HG03060 (cell line): Measurements from ENCODE around the gene EWSR1.
"Not testable (repeated sequence)": the region's sequence is repeated elsewhere in the genome, so short reads cannot be mapped to it uniquely, and the experiment has no call there.

Experiments
- ATAC-seq: cut with Tn5 transposase; IDR thresholded peaks from one replicate; pipeline ENCODE4 v1.9.1; 2021; ENCODE audit warnings: low read depth, moderate number of reproducible peaks; ENCODE audit not compliant: unreplicated experiment

Gene EWSR1

DNA sequence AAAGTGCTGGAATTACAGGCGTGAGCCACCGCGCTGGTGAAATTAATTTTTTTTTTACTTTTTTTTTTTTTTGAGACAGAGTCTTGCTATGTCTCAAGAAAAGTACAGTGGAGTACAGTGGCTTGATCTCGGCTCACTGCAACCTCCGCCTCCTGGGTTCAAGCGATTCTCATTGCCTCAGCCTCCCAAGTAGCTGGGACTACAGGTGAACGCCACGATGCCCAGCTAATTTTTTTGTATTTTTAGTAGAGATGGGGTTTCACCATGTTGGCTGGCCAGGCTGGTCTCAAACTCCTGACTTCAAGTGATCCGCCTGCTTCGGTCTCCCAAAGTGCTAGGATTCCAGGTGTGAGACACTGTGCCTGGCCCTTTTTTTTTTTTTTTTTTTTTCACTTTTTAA lies 20.2 kb upstream of the EWSR1 start:
- not testable (repeated sequence) for ATAC-seq

DNA sequence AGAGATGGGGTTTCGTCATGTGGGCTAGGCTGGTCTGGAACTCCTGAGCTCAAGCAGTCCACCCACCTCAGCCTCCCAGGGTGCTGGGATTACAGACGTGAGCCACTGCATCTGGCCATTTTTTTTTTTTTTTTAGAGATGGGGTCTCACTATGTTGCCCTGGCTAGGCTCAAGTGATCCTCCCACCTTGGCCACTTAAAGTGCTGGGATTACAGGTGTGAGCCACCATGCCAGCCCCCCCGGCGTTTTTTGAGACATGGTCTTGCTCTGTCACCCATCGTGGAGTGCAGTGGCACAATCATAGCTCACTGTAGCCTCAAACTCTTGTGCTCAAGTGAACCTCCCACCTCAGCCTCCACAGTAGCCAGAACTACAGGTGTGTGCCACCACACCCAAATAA lies 16.8 kb upstream of the EWSR1 start:
- no peak for ATAC-seq

DNA sequence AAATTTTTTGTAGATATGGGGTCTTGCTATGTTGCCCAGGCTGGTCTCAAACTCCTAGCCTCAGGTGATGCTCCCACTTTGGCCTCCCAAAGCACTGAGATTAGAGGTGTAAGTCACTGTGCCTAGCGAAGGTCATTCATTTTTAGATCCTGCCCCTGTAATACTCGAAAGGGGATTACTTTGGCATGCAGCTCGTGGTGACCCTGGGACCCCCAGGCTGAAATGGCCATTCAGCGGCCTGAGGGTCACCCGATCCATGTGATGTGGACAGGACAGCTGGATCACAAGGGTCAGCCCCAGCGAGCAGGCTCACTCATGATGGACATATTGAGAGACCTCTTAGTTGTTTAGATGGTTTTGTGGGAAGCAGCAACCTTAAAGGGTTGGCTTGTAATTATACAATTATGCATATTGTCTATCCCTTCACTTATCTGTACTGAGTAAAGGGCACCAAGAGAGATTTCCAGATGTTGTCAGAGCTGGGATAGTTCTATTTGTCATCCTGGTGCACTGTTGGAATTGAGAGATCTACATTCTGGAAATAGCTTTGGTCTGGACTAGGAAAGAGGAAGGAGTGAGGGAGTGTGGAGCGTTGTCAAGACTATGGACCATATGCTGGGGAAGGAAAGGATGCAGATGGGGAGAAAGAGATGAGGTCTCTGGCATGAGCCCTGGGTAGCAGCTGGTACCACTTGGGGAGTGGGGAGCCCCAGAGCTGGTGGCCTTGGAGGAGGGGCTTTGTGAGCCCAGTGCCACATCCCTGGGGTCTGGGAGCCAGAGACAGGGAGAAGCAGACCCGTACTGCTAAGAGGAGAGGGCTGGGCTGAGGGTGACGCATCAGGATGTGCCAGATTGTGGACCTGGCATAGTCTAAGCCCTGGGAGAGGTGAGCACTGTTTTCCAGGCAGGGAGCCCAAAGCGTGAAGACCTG lies 15.8 kb upstream of the EWSR1 start:
- ATAC-seq, result no peak

DNA sequence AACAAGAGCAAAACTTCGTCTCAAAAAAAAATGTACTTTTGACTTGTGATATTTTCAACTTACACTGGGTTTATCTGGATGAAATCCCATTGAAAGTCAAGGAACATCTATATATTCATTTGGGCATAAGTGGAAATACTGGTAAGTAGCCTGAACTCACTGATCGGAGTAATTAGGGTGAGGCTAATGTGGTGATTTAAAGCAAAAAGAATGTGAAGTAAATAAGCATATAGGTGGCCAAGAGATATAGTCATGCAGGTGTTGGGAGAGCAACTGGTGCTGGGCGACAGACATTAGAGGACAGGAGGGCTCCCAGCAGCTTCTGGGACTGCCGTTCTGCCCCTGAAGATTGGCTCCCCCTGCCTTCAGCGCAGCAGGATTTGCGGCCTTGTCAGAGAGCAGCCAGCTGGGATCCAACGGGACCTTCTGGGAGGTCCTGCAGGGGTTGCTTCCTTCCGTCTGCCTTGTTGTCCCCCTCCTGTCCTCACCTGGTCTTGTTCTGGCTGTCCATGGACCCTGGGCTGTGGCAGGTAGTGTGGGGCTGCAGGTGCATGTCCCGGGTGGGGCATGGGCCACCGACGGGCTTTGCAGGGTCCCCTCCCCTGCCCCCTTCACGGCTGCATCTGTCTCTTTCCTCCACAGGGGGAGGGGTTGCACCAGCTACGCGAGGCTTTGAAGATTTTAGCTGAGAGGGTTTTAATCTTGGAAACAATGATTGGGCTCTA lies 14.3 kb upstream of the EWSR1 start:
- ATAC-seq, result no peak

DNA sequence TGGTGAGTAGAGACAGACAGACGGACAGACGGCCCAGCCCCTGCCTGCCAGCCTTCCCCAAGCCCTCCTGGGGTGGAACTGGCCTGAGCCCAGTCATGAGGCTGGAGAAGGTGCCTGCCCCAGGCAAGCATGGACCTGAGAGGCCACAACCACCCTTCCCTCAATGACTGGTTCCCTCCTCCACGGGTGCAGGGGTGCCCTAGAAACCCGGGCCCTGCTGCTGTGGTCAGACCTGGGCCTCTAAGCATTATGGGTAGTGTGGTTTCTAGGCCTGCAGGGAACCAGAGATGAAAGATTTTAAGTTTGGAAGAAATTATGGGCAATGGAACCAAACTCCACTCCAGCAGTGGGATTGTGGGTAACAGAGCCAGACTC lies 13.8 kb upstream of the EWSR1 start:
- no peak for ATAC-seq

DNA sequence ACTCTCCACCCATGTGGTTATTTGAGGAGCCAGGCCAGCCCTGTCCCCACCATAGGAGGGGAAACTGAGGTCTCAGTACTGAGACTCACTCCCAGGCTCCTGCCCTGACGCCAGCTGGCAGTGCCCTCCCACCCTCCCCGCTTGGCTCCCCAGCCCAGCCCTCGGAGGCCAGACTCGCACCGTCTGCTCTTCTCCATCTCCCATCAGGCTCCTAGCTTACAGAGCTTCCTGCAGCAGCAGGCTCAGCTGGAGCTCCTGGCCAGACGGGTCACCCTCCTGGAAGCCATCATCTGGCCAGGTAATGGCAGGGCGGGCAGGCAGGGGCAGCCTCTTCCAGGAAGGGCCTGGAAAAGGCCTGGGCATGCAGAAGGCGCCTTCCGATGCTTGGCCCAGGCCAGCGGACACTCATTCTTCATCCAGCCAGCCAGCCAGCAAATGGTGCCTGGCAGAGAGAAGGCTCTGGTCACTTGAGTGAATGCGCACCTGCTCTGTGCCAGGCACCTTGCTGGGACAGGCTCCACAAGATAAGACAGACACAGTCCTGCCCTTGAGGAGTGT lies 12.9 kb upstream of the EWSR1 start:
- no peak for ATAC-seq

DNA sequence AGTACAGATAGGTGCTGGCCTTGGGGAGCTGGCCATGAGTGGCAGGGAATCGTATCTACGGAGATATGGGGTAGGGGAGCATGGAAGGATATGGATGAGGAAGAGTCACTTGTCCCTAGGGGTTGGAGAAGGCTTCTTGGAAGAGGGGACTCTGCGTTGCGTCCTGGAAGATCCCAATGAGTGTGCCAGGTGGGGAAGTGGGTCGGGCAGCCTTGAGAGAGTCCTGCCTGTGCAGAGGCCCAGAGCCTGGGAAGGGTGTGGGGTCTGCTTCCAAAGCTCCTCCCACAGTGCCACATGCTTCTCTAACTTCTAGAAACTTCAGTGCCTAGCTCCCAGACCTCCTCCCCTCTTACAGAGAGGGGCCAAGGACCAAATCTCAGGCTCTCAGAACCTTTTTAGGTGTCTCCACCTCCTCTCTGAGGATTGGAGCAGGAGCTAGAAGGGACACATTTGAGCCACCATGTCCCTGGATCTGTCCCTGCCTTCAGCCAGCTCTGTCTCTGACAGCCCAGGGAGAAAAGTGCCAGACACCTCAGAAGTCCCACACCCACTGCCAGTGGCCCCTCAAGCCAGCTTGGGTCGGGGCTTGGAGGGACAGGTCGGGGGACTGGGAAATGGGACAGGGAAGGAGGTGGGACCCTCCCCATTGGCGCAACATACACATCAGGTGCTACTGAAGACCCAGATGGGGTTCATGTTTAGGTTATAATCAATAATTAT lies 11.3 kb upstream of the EWSR1 start:
- no peak for ATAC-seq

DNA sequence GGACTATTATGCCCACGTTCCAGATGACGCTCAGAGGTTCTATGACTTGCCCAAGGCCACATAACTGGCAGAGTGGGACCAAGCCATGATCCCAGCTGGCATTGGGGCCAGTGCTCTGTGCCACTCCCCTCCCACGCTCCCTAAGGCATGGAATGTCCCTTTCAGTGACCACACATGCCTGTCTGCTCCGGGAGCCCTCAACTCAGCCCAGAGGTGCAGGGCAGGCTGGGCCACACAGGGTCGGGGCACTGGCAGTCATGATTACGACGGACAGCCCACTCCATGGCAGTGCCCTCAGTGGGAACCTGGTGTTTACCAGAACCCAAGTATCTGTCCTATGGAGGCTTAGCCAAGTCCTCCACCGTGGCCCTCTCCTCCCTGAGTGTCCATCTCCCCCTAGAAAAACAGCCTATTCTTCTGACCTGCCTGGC lies 10.3 kb upstream of the EWSR1 start:
- ATAC-seq, result no peak

DNA sequence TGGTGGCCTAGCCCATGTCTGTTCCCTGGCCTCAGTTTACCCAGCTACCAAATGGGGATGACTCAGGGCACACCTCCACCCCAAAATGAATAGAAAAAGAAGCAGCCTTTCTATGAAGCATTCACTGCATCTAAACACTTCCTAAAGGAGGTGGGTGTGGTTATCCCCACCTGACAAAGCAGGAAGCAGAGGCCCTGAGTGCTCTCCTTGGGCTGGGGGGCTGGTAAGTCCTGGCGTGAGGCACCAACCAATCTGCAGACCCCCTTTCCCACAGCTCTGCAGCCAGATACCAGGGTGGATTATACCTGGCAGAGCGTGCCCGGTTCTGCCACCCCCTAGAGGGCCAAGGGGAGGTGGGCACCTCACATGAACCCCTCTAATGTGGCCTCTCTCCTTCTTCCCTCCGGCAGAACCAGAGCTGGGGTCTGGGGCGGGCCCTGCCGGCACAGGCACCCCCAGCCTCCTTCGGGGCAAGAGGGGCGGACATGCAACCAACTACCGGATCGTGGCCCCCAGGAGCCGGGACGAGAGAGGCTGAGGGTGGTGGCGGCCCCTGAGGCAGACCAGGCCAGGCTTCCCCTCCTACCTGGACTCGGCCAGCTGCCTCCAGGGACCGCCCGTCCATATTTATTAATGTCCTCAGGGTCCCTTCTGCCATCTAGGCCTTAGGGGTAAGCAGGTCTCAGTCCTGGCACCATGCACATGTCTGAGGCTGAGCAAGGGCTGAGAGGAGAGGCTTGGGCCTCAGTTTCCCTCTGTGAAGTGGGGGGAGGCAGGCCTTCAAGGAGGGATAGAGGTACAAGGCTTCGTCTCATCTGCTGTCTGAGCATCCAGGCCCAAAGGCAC lies 9.4 kb upstream of the EWSR1 start:
- ATAC-seq, result no peak

DNA sequence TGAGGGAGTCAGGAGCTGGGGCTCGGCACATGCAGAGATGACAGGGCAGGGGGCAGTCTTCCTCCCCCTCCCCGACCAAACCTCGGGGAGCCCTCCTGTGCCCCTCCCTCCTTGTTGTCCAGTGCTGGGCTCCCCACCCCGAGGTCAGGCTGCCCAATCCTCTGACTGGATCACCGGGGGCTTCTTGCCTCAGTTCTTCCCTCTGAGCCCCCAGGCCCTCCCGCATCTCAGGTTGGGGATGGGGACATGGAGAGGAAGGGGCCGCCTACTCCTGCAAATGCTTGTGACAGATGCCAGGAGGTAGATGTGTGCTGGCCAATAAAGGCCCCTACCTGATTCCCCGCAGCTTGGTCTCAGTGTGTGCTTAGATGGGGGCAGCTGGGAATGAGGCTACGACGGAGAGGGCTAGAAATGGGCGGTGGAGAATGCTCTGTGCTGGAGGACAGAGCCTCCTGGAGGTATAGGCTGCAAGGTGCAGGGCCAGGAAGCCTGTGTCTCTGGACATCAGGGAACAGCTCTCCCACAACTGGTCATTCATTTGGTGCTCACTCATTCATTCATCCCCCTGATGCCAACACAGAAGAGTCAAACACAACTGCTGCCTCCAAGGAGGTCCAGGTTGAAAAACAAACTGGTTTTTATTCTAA lies 8.7 kb upstream of the EWSR1 start:
- ATAC-seq, result no peak

DNA sequence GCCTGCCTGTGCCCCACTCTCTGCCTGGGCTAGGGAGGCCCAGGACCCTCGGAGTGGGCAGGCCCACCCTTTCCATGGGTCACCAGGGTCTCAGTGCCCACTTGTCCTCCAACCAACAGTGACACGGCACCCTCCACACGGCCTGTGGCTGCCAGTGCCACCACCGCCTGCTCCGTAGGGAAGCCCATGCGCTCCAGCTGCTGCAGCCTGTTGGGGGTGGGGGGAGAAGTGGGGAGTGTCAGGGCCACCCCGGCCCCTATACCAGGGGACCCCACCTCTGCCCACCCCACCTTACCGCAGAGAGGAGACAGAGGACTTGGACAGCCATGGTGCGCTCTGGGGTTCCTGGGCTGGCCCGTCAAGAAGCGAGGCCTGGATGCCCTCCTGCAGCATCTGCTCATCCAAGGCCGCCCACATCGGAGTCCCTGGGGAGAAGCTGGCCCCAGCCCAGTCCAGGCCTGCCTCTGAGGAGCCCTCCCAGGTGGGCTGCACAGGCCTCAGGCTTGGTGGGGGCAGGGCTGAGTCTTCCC lies 8.0 kb upstream of the EWSR1 start:
- no peak for ATAC-seq

DNA sequence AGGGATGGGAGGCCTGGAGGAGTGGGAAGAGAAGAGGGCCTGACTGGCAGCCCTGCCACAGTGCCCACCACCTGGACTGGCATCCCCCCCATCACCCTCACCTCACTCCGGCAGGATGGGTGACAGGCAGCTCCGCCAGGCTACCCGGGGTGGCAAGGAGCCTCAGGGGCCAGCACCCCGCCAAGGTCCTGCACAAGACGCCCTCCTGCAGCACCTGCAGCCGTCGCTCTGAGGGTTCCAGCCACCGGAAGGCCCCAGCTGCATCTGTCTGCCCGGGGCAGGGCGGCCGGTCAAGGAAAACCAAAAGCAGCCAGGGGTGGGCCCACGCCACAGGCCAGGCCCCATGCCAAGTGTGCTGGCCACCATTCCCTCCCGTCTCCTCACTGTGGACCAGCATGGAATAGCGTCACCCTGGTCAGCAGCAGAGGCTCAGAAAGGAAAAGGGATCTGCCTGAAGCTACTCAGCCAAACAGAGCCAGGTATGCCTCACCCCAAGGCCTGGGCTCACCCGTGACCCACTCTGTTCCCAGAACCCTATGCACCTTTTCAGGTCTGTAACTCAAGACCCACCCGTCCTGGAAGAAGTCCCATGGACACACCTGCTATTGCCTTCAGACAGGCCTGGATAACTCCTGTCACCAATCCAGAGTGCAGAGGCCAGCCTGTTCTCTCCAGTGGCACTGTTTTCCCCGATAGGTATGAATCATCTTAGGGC lies 7.3 kb upstream of the EWSR1 start:
- no peak for ATAC-seq

DNA sequence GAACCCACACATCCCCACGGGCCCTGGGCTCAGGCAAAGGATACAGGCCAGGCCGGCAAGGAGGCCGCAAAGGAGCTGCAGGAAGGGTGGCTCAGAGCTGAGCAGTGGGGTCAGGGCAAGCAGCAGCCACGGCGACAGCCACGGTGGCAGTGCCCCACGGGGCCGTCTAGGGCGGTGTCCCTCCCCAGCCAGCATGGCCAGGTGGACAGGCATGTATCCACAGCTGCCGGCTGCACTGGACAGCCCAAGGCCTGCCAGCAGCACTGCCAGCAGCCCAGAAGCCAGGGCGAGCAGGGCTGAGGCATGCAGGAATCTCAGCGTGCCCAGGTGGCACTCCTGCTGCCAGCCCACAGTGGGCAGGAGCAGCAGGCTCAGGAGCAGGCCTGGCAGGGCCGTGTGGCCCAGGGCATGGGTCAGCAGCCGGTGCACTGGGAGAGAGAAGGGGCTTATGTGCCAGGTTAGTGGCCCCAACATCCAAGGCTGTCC lies 4.2 kb upstream of the EWSR1 start:
- ATAC-seq, result no peak

DNA sequence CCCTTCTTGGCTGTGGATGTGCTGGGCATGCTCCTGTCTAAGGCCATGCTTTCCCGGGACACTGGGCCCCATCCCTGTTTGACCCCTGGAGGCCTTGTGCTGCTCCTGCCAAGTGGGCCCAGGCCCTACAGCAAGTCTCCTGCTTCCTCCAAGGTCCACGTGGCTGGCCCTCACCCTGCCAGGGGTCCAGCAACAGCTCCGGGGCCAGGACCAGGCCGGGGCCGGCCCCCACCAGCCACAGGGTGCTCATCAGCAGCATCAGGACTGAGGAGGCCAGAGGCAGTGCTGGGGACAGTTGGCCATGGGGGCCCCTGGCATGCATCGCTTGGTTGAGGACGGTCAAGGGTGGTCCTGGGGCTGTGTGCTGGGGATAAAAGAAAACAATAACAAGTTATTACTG lies 2.8 kb upstream of the EWSR1 start:
- ATAC-seq, result no peak

DNA sequence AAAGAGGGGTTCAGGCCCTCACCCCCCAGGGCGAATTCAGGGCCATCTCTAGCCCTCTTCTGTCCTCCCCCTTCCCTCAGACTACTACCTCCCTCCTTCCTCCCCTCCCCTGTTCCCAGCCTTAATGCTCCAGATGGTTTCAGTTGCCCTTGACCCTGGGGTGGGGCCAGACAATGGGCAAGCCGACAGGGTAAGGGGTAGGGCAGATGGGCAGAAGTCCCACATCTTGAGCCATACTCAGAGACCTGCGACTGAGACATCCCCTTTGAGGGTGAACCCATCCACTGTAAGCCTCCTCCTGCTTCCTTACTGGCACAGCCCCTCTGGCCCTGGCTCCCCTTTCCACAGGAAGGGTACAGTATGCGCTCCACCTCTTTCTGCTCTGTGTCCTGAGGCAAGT lies 2.1 kb upstream of the EWSR1 start:
- ATAC-seq, result no peak

DNA sequence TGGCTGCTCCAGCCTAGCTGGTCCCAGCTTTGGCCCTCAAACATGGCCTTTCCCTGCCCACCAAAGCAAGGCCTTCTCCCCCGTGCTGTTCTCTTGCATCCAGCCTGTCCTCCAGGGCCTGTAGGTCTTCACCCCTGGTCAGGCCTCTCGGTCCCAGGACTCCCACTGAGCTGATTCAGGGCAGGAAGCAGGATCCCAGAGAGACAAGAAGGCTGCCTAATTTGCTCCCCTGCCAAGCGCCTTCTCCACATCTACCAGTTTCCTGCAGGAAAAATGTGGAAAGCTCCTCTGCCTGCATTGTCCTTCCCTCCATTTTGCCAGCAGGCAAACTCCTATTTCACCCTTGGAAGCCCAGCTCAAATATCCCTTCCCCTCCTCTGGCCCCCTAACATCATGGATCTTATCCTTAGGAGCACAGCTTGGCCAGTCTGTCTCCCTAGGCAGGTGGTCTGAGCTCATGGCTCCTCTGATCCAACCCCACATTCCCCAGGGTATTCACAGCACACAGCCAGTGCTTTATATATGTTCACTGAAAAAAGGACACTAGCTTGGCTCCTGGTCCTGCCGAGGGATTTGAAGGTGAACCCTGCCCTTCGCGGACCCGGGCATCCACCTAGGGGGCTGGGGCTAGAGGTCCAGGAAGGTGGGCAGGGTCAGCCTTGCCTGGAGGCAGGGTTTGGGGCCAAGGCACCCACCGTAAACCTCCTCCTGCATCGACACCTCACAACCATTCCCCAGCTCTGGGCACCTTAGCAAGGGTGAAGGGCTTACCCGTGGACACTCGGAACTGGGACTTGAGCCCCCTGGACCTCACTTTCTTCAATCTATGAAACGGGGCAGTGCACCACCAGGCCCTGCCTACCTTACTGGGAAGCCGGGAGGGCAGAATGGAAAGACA lies 1.3 kb upstream of the EWSR1 start:
- ATAC-seq, result no peak

DNA sequence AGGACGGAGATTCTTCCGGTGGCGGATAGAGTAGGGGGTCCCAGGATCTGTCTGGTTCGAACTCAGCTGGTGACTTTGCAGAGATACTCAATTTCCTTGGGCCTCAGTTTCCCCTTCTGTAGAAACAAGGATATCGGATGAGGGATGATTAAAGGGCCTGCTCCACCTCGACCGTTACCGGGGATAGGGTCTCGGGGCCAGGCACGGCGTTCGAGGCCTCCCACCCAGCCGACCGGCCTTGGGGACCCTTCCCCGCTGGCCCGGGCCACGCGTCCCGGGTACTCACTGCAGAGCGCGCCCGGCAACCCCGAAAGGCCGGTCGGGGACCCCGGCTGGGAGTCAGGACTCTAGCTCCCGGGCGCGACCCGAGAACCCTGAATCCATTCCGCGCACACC lies 608 bp upstream of the EWSR1 start:
- no peak for ATAC-seq
